Upper lobe of right lung (tissue), 1 donor: ENCODE data around the gene C13orf42. TPM values are rescaled to one million over a fixed set of nuclear protein-coding genes. Genes with fewer than 3 reads are reported as not detected.

Source experiments
- ATAC-seq: fragments of 200-7000 bp; cut with Tn5 transposase; one replicate; pipeline ENCODE4 v1.9.1; 2020; ENCODE audit warnings: mild to moderate bottlenecking, moderate library complexity
- DNase-seq: peaks from one replicate; pipeline ENCODE4 v3.0.0-alpha.2; 2020
- H3K27ac ChIP-seq: fragments of 200-600 bp; one replicate; pipeline ENCODE4 v1.8.0; 2022
- H3K27me3 ChIP-seq: fragments of 200-600 bp; one replicate; pipeline ENCODE4 v1.8.0; 2022; ENCODE audit warnings: mild to moderate bottlenecking
- H3K36me3 ChIP-seq: fragments of 200-600 bp; one replicate; pipeline ENCODE4 v1.8.0; 2022
- H3K4me1 ChIP-seq: fragments of 200-600 bp; one replicate; pipeline ENCODE4 v1.8.0; 2022
- H3K4me3 ChIP-seq: fragments of 200-600 bp; one replicate; pipeline ENCODE4 v1.8.0; 2022; ENCODE audit warnings: mild to moderate bottlenecking
- H3K9me3 ChIP-seq: fragments of 200-600 bp; one replicate; pipeline ENCODE4 v1.8.0; 2022
- CTCF ChIP-seq: fragments of 200-600 bp; IDR thresholded peaks from one replicate; pipeline ENCODE4 v1.8.0; 2022; ENCODE audit warnings: antibody characterized with exemption
- intact Hi-C: fragments of 100-400 bp; cut with DNase I; formaldehyde crosslinking; loops from one replicate; pipeline ENCODE4 v1.11.0; 2022
- total RNA-seq: library from RNA; stranded (reverse); fragmentation: NEBNext Ultra II Directional; extraction: Animal tissue kit (Norgen Biotek cat#: 25700); gene quantifications from one replicate; pipeline ENCODE4 v1.2.1, GENCODE V29; 2021
- donor health status: DM: no; HTN: yes; CAD: no; lungs with severe emphysema.

The C13orf42 gene
- total RNA-seq, 1 donor from 2014 or later = not detected

- intact Hi-C loops = no loop called here
- H3K36me3 ChIP-seq = no peaks in the 10 kb centered on the region
- DNase-seq (no peak), ATAC-seq (no peak)
- no peaks in the 10 kb centered on the region for H3K27me3 ChIP-seq
- no peaks in the 10 kb centered on the region for H3K4me1 ChIP-seq
- H3K27ac ChIP-seq = no peak overlapping the region
- TF ChIP-seq CTCF = no peak
- H3K9me3 ChIP-seq = no peaks in the 10 kb centered on the region
- H3K4me3 ChIP-seq = no peak overlapping the region
Measured at GRCh38 chr13:51050021-51050830, 60.8 kb downstream of the C13orf42 start.

- H3K27me3 ChIP-seq = no peaks in the 10 kb centered on the region
- intact Hi-C loops = no loop called here
- H3K27ac ChIP-seq = no peak overlapping the region
- no peak for ATAC-seq
- H3K36me3 ChIP-seq = no peaks in the 10 kb centered on the region
- H3K4me3 ChIP-seq = no peak overlapping the region
- no peaks in the 10 kb centered on the region for H3K9me3 ChIP-seq
- no peak for DNase-seq
- TF ChIP-seq CTCF = no peak
- H3K4me1 ChIP-seq = no peaks in the 10 kb centered on the region
Measured at GRCh38 chr13:51048616-51049015, 62.5 kb downstream of the C13orf42 start.

GRCh38 chr13:51048166-51048461, 63.0 kb downstream of the C13orf42 start:
- Histone ChIP-seq H3K36me3 (no peaks in the 10 kb centered on the region), H3K27me3 (no peaks in the 10 kb centered on the region), H3K27ac (no peak overlapping the region), H3K4me1 (no peaks in the 10 kb centered on the region), H3K4me3 (no peak overlapping the region), H3K9me3 (no peaks in the 10 kb centered on the region)
- ATAC-seq (no peak), DNase-seq (no peak)
- intact Hi-C loops = no loop called here
- TF ChIP-seq CTCF = no peak

GRCh38 chr13:51047434-51048165, 63.5 kb downstream of the C13orf42 start:
- no peak for ATAC-seq
- intact Hi-C loops = no loop called here
- Histone ChIP-seq H3K4me1 (no peaks in the 10 kb centered on the region), H3K36me3 (no peaks in the 10 kb centered on the region), H3K9me3 (no peaks in the 10 kb centered on the region), H3K27ac (no peak overlapping the region), H3K4me3 (no peak overlapping the region), H3K27me3 (no peaks in the 10 kb centered on the region)
- TF ChIP-seq CTCF = no peak
- no peak for DNase-seq

GRCh38 chr13:51045451-51045850, 65.6 kb downstream of the C13orf42 start:
- Histone ChIP-seq H3K4me1 (no peaks in the 10 kb centered on the region), H3K4me3 (no peak overlapping the region), H3K9me3 (no peaks in the 10 kb centered on the region), H3K27me3 (no peaks in the 10 kb centered on the region), H3K27ac (no peak overlapping the region), H3K36me3 (no peaks in the 10 kb centered on the region)
- TF ChIP-seq CTCF = no peak
- intact Hi-C loops = no loop called here
- DNase-seq (no peak), ATAC-seq (no peak)
